Activated CD4-positive, alpha-beta T cell treated with anti-CD3 and anti-CD28 coated beads, Interleukin-2, amount 50 U/mL, for 24 hours (primary cell): Measurements from ENCODE around the gene FKBP14.

ENCODE experiments used
- DNase-seq, 2 donors: peaks; one replicate each; pipeline ENCODE4 v3.0.0-alpha.2; 2020; ENCODE audit warnings: low read depth in 1 of 2, low spot score in 1 of 2

The FKBP14 gene

GRCh38 chr7:30026229-30027064 is at the start of gene FKBP14:
Gene FKBP14, minus strand, starts transcription at chr7:30026702. Its CDS starts 194 bp downstream, at chr7:30026508.
- DNase-seq, result peak; percentile 72 to 90

GRCh38 chr7:30074422-30075030 is 48.0 kb upstream of the FKBP14 start:
- DNase-seq, result no peak

- no peak for DNase-seq
Measured at GRCh38 chr7:30072735-30073134, 46.2 kb upstream of the FKBP14 start.

- no peak for DNase-seq
Measured at GRCh38 chr7:30070052-30070451, 43.5 kb upstream of the FKBP14 start.

- no peak for DNase-seq
Measured at GRCh38 chr7:30069096-30069867, 42.8 kb upstream of the FKBP14 start.

- DNase-seq, result no peak
Measured at GRCh38 chr7:30068117-30068516, 41.6 kb upstream of the FKBP14 start.

GRCh38 chr7:30066687-30067086 is 40.2 kb upstream of the FKBP14 start:
- DNase-seq, result no peak

GRCh38 chr7:30065746-30066145 is 39.2 kb upstream of the FKBP14 start:
- DNase-seq, result no peak

- DNase-seq, result no peak
Measured at GRCh38 chr7:30062587-30062986, 36.1 kb upstream of the FKBP14 start.

- peak in 1 of 2 donors; percentile 7 for DNase-seq
Measured at GRCh38 chr7:30061786-30062185, 35.3 kb upstream of the FKBP14 start.

GRCh38 chr7:30057741-30058140 is 31.2 kb upstream of the FKBP14 start:
- no peak for DNase-seq

GRCh38 chr7:30053068-30053467 is 26.6 kb upstream of the FKBP14 start:
- DNase-seq, result no peak

- DNase-seq, result no peak
Measured at GRCh38 chr7:30049173-30049572, 22.7 kb upstream of the FKBP14 start.

GRCh38 chr7:30048582-30048981 is 22.1 kb upstream of the FKBP14 start:
- DNase-seq, result no peak

GRCh38 chr7:30047124-30047523 is 20.6 kb upstream of the FKBP14 start:
- no peak for DNase-seq

- DNase-seq, result no peak
Measured at GRCh38 chr7:30046127-30046770, 19.7 kb upstream of the FKBP14 start.

- no peak for DNase-seq
Measured at GRCh38 chr7:30041526-30042269, 15.2 kb upstream of the FKBP14 start.

- DNase-seq, result no peak
Measured at GRCh38 chr7:30040938-30041337, 14.4 kb upstream of the FKBP14 start.

- no peak for DNase-seq
Measured at GRCh38 chr7:30038196-30038980, 11.9 kb upstream of the FKBP14 start.

- DNase-seq, result no peak
Measured at GRCh38 chr7:30036220-30036619, 9.7 kb upstream of the FKBP14 start.
